GM12878 (cell line): ENCODE measurements around the gene SNAPC2. TPM values are rescaled to one million over a fixed set of nuclear protein-coding genes. Genes with fewer than 3 reads are reported as not detected.

ENCODE experiments used
- ATAC-seq: fragments of 200-7000 bp; cut with Tn5 transposase; 3 replicates; pipeline ENCODE4 v1.9.1; 2020; ENCODE audit warnings: mild to moderate bottlenecking, moderate library complexity
- BruUV-seq: library from RNA; stranded (reverse); fragments of 400-500 nt; replicated peaks from 2 replicates; lab custom pipeline; 2021; lab: Mats Ljungman, UMichigan
- CTCF ChIA-PET: fragments of 300-600 bp; sonication (Branson Sonifier 250); formaldehyde crosslinking; extraction: SDS; loops from one replicate; lab custom pipeline; 2021; ENCODE audit warnings: inconsistent platforms; lab: Yijun Ruan, JAX
- POLR2A ChIA-PET: fragments of 350-600 bp; formaldehyde crosslinking; extraction: SDS; loops from one replicate; lab custom pipeline; 2021; ENCODE audit warnings: inconsistent platforms; lab: Charles Lee
- RAD21 ChIA-PET: fragments of 300-600 bp; sonication (Branson Sonifier 250); formaldehyde crosslinking; loops from one replicate; lab custom pipeline; 2023; ENCODE audit warnings: antibody characterized with exemption; ENCODE audit not compliant: unreplicated experiment; lab: Charles Lee
- SMC1A ChIA-PET: fragments of 300-600 bp; sonication (Branson Sonifier 250); formaldehyde crosslinking; loops from one replicate; lab custom pipeline; 2023; ENCODE audit not compliant: unreplicated experiment, uncharacterized antibody; lab: Charles Lee
- DNase-seq: peaks from one replicate; pipeline ENCODE4 v3.0.0-alpha.2; 2011; ENCODE audit warnings: low read depth, low spot score
- FAIRE-seq: peaks from 3 replicates; lab custom pipeline; 2011; peaks lifted over from hg19 to GRCh38; lab: Jason Lieb, UNC
- H2AFZ ChIP-seq: 2 replicates; pipeline ENCODE4 v1.6.0; 2011; ENCODE audit warnings: low read depth, low read length, control low read depth; ENCODE audit not compliant: control insufficient read depth
- H3K27ac ChIP-seq: 2 replicates; pipeline ENCODE4 v1.5.1; 2011; ENCODE audit warnings: control low read depth; ENCODE audit not compliant: control insufficient read depth, insufficient read depth
- H3K27me3 ChIP-seq, 2 experiments: replicated peaks in 1 of 2; 2 replicates each; pipeline versions ENCODE4 v1.6.0 to v1.6.1; 2011; ENCODE audit warnings: low read length in 1 of 2; ENCODE audit not compliant: control insufficient read depth in 2 of 2, insufficient read depth in 2 of 2
- H3K36me3 ChIP-seq, 2 experiments: 2 replicates each; pipeline ENCODE4 v1.5.1; 2011; ENCODE audit warnings: low read length in 1 of 2; ENCODE audit not compliant: control insufficient read depth in 2 of 2, insufficient read depth in 2 of 2
- H3K4me1 ChIP-seq: 2 replicates; pipeline ENCODE4 v1.6.1; 2011; ENCODE audit warnings: mild to moderate bottlenecking, low read length, moderate library complexity, mixed read lengths; ENCODE audit not compliant: control insufficient read depth, insufficient read depth
- H3K4me2 ChIP-seq: 2 replicates; pipeline ENCODE4 v1.6.0; 2011; ENCODE audit warnings: control low read depth; ENCODE audit not compliant: control insufficient read depth, insufficient read depth
- H3K4me3 ChIP-seq: fragments of 200-600 bp; sonication (generic); 2 replicates; pipeline ENCODE4 v1.5.1; 2016
- H3K79me2 ChIP-seq: 2 replicates; pipeline ENCODE4 v1.6.0; 2011; ENCODE audit warnings: low read length; ENCODE audit not compliant: control insufficient read depth, insufficient read depth
- H3K9ac ChIP-seq: 2 replicates; pipeline ENCODE4 v1.8.0; 2011; ENCODE audit warnings: low read length, control low read depth, mixed read lengths; ENCODE audit not compliant: control insufficient read depth, insufficient read depth
- H3K9me3 ChIP-seq: replicated peaks from 3 replicates; pipeline ENCODE4 v1.5.1; 2011; ENCODE audit warnings: mild to moderate bottlenecking, low read length; ENCODE audit not compliant: control insufficient read depth, insufficient read depth
- H4K20me1 ChIP-seq: 2 replicates; pipeline ENCODE4 v1.6.0; 2011; ENCODE audit not compliant: control insufficient read depth, insufficient read depth
- CBX5 ChIP-seq: sonication (generic); IDR thresholded peaks from 2 replicates; pipeline ENCODE4 v1.6.1; 2016; ENCODE audit warnings: low read depth, moderate library complexity, mild to moderate bottlenecking, inconsistent platforms
- CEBPB ChIP-seq, 2 experiments: fragments of 150-350 bp in 1 of 2; IDR thresholded peaks; 2 replicates each; pipeline ENCODE4 v1.6.1; 2012 to 2014; ENCODE audit warnings: low read depth in 2 of 2, low read length in 2 of 2, borderline replicate concordance in 1 of 2, inconsistent platforms in 1 of 2
- IKZF2 ChIP-seq, 2 experiments: fragments of 450-650 bp; IDR thresholded peaks; 2 replicates each; pipeline ENCODE4 v1.6.1; 2017; ENCODE audit warnings: mild to moderate bottlenecking in 2 of 2, moderate library complexity in 2 of 2
- MYC ChIP-seq: IDR thresholded peaks from 2 replicates; pipeline ENCODE4 v1.6.1; 2011; ENCODE audit warnings: mild to moderate bottlenecking, low read length, moderate library complexity, inconsistent platforms; ENCODE audit not compliant: insufficient read depth, insufficient replicate concordance, insufficient read length, severe bottlenecking
- RELA ChIP-seq: fragments of 450-650 bp; IDR thresholded peaks from 2 replicates; pipeline ENCODE4 v1.8.0; 2014; ENCODE audit warnings: borderline replicate concordance; ENCODE audit not compliant: partially characterized antibody
- WGBS: methylation state at CpG from one replicate; pipeline ENCODE4 v1.1.6; 2016; ENCODE audit warnings: low lambda C conversion rate; ENCODE audit not compliant: insufficient replicate concordance, insufficient coverage; ENCODE audit errors: missing lambda C conversion rate; 5-methylcytosine and 5-hydroxymethylcytosine counted together
- in situ Hi-C: fragments of 300-500 bp; cut with MboI; formaldehyde crosslinking; loops from 9 replicates; pipeline ENCODE4 v1.14.3; 2018; ENCODE audit warnings: mixed read lengths
- intact Hi-C: fragments of 100-400 bp; cut with micrococcal nuclease; formaldehyde crosslinking; loops from one replicate; pipeline ENCODE4 v1.14.2; 2022; ENCODE audit not compliant: unreplicated experiment
- polyA plus RNA-seq, 11 experiments: library from polyadenylated mRNA; depleted of rRNA in 4 of 11; unstranded in 6 of 11; stranded (reverse) in 5 of 11; fragments of >200 nt; fragmentation: Nextera tagmentation in 4 of 11; fragmentation: Illumina TruSeq in 1 of 11; extraction: Ambion mirVana in 4 of 11; extraction: Trizol in 1 of 11; gene quantifications; 1 replicate in 1 of 11; 2 replicates in 10 of 11; pipeline versions ENCODE4 v1.2.1 to v1.2.3, GENCODE V29; 2011 to 2016; ENCODE audit warnings: inconsistent platforms in 2 of 11, missing spikeins in 2 of 11, low read depth in 1 of 11
- total RNA-seq, 4 experiments: library from RNA; depleted of rRNA in 3 of 4; stranded (reverse); fragments of >200 nt in 3 of 4; fragmentation: Illumina TruSeq in 1 of 4; extraction: Trizol in 1 of 4; gene quantifications; 2 replicates each; pipeline versions ENCODE4 v1.2.1 to v1.2.3, GENCODE V29; 2013 to 2021
- TF ChIP-seq, protein P1 (sequence below): IDR thresholded peaks from 2 replicates; pipeline ENCODE4 v1.6.1; 2012; ENCODE audit warnings: improper control_type of control experiment, low read depth, low read length; ENCODE audit not compliant: insufficient replicate concordance

Gene SNAPC2
- total and polyA plus RNA-seq, 10 of the 15 experiments (the other 5 are each of a cell fraction or from before 2014, with no cell fraction given), result 0.19 to 20.8 (median 12.6) TPM

DNA sequence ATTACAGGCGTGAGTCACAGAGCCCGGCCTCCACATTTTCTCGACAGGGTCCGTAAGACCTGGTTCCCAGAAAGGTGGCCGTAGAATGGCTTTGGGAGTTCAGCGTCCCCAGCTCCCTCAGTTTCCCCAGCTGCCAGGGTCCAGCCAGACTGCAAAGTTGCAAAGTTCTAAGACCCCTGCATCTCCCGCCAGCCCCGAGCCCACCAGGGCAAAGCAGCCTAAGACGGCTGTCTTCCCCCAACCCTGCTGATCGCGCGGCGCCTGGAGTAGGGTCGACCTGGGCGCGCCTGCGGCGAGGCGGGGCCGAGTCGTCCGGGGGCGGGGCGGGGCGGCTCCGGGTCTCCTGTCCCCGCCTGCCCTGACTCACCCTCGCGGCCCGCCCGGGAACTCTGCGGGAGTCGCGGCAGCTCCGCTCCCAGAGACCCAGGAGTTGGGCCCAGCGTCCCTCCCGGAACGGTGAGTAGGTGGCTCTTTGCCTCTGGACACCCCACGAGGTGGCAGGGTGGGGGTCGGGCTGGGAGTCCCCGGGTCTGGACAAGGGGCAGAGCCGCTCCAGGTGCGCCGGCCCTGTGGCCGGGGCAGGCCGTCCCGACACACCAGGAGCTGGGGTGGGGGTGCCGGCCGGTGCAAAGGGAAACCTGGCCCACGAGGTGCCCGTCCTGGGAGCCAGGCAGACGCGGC is 31.9 kb upstream of the SNAPC2 start, which contains the start of gene LRRC8E:
LRRC8E (plus strand) TSS at position 366 of the 681 bp plus-strand sequence. CDS start 7,094 bp downstream, outside the sequence.
- peaks cover 0 to 2% of the 10 kb centered on the region in 2 experiments; a peak in 2 of 4 replicates for H3K27me3 ChIP-seq
- H3K4me2 ChIP-seq, result 0 out of 2 replicates have a peak within 1 kb of the TSS, but pooled peaks have one; percentile 17

More for the DNA sequence above, 31.9 kb upstream of the SNAPC2 start, which contains the start of gene LRRC8E:
- Histone ChIP-seq H3K79me2 (no peaks in the 10 kb centered on the region), H2AFZ (no peak within 1 kb of the TSS), H3K27ac (no peak within 1 kb of the TSS), H3K4me3 (no peak within 1 kb of the TSS), H3K9ac (no peak within 1 kb of the TSS), H3K36me3 (no peaks in the 10 kb centered on the region), H3K4me1 (no peaks in the 10 kb centered on the region), H3K9me3 (no peaks in the 10 kb centered on the region), H4K20me1 (no peaks in the 10 kb centered on the region)
- no peak for ATAC-seq
- no TSS peak for BruUV-seq
- ChIA-PET CTCF (interaction anchor here (0.9 kb wide), 1 partner anchor 19 kb away, joined by 3 read pairs; no protein-coding TSS in a partner anchor), SMC1A (interaction anchor here (0.7 kb wide), 1 partner anchor 1023 kb away, joined by 3 read pairs; no protein-coding TSS in a partner anchor), RAD21 (no interaction called here), POLR2A (no interaction called here)
- DNase-seq, result no peak
- no peak for FAIRE-seq
- in situ Hi-C loops (no loop called here), intact Hi-C loops (no loop called here)
- WGBS, result 16% methylated on average over 35 of the region's 53 CpGs
- TF ChIP-seq CEBPB (IDR thresholded peaks at IDR 0.05; ENCODE audit: borderline replicate concordance in 1 of 2, low read depth in 2 of 2, low read length in 2 of 2) (no peak), IKZF2 (IDR thresholded peaks at IDR 0.05) (no peak), MYC (no peak), RELA (no peak), CBX5 (no peak)
- TF ChIP-seq, protein P1, sequence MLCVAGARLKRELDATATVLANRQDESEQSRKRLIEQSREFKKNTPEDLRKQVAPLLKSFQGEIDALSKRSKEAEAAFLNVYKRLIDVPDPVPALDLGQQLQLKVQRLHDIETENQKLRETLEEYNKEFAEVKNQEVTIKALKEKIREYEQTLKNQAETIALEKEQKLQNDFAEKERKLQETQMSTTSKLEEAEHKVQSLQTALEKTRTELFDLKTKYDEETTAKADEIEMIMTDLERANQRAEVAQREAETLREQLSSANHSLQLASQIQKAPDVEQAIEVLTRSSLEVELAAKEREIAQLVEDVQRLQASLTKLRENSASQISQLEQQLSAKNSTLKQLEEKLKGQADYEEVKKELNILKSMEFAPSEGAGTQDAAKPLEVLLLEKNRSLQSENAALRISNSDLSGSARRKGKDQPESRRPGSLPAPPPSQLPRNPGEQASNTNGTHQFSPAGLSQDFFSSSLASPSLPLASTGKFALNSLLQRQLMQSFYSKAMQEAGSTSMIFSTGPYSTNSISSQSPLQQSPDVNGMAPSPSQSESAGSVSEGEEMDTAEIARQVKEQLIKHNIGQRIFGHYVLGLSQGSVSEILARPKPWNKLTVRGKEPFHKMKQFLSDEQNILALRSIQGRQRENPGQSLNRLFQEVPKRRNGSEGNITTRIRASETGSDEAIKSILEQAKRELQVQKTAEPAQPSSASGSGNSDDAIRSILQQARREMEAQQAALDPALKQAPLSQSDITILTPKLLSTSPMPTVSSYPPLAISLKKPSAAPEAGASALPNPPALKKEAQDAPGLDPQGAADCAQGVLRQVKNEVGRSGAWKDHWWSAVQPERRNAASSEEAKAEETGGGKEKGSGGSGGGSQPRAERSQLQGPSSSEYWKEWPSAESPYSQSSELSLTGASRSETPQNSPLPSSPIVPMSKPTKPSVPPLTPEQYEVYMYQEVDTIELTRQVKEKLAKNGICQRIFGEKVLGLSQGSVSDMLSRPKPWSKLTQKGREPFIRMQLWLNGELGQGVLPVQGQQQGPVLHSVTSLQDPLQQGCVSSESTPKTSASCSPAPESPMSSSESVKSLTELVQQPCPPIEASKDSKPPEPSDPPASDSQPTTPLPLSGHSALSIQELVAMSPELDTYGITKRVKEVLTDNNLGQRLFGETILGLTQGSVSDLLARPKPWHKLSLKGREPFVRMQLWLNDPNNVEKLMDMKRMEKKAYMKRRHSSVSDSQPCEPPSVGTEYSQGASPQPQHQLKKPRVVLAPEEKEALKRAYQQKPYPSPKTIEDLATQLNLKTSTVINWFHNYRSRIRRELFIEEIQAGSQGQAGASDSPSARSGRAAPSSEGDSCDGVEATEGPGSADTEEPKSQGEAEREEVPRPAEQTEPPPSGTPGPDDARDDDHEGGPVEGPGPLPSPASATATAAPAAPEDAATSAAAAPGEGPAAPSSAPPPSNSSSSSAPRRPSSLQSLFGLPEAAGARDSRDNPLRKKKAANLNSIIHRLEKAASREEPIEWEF, result no peak
